KBM-7 (cell line): ENCODE measurements around the gene TM9SF1.

Experiments
- DNase-seq: peaks from one replicate; pipeline ENCODE4 v3.0.0-alpha.2; 2015
- in situ Hi-C: fragments of 300-500 bp; cut with MboI; formaldehyde crosslinking; loops from 2 replicates; pipeline ENCODE4 v1.14.3; 2020; ENCODE audit warnings: low sequenced_read_pairs, low pct_unique_long_range_greater_than_20kb, mixed read lengths

Gene TM9SF1

DNA sequence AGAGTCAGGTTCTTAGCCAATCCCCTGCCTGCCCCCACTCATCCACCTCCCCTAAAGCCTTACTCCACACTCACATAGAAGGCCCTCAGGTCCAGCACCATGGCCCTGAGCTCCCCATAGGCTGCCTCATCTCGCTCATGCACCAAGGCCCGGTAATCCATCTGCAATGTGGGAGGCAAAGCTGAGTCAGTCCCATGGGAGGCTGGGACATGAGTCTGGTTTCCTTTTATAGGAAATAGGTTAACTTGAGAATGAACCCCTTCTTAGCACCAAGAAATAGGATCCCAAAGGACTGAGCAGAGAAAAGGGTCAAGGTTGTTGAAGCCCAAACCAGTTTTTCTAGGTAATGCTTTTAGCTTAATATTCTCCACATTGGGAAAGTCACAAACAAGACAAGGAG, 51.7 kb downstream of the TM9SF1 start:
- no peak for DNase-seq
- in situ Hi-C loops, result no loop called here

DNA sequence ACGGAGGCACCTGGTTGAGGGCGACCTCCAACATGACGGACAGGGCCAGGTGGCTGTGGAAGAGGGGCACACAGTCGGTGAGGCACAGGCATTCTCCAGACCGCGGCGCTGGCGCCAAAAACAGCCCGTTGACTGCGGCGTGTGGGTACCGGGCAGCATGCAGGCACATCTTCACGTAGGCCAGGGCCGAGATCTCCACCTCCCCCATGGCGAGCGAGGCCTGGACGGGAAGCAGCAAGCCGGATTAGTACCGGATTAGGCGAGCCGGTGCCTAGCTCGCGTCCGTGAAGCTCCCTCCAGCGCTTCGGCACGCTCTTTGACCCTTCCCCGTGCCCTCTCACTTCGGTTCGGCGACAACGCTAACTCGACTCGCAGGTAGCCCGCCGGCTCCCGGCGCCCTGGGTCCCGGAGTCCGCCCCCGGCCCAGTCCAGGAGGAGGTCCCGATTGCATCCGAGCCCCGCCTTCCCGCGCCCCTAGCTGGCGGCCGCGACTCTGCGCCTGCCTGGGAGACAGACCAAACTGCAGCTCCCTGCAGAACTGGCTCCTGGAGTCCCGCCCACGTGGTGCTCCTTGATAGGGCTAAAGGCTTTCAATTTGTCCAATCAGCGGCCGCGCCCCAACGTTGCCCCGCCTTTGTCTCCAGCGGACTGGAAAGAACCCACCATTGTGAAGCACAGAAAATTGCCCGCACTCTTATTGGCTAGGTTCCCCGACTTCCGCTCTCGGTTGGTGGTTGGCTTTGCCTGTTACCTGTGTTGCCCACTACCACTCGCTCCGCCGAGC, 54.0 kb downstream of the TM9SF1 start, which contains the start of gene EMC9:
Gene EMC9, minus strand, starts transcription at position 495 of the 784 bp plus-strand sequence. Its CDS starts 287 bp downstream, at position 208.
- in situ Hi-C loops, result no loop called here
- peak; percentile 100 for DNase-seq

DNA sequence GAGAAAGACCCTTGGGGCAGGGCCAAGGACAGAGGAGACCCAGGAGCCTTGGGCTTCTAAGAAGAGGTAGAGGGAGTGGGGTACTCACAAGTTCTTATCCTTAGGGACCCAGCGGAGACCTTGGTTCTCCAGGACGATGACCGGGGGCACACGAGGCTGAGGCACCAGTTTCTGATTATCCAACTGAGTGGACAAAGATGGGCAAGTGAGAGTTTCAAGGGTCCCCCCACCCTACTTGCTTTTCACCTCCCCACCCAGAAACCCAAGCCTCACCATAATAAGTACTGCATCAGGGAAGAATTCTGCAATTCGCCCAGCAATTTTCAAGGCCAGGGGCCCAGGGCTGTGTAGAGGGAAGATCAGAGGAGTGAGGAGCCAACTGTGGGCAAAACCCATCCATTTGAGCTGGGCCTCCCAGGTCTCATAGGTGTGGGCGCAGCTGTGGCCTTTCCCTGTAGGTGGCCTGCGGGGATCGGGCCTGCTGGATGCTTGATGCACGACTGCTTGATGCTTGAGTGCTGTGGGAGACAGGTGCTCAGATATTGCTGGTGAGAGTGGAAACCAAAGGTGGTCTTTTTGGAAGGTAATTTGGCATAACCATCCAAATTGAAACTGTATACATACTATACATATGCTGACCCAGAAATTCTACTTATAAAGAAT, 55.8 kb downstream of the TM9SF1 start:
- no peak for DNase-seq
- in situ Hi-C loops, result no loop called here
